Subcutaneous abdominal adipose tissue (tissue), 5 donors: Measurements from ENCODE around the gene FOS.
A peak's percentile ranks its signal among the peaks of the same experiment; 100 is the strongest.

Experiments
- H3K27ac ChIP-seq: one replicate; pipeline ENCODE4 v1.7.0; 2013; ENCODE audit warnings: low read depth, mild to moderate bottlenecking, inconsistent platforms, low read length, moderate library complexity
- H3K27me3 ChIP-seq, 5 donors: one replicate each; pipeline ENCODE4 v1.7.0; 2013; ENCODE audit warnings: low read length in 5 of 5, inconsistent platforms in 1 of 5; ENCODE audit not compliant: control insufficient read depth in 5 of 5, insufficient read depth in 4 of 5
- H3K36me3 ChIP-seq, 5 donors: one replicate each; pipeline ENCODE4 v1.7.0; 2013; ENCODE audit warnings: low read length in 5 of 5; ENCODE audit not compliant: control insufficient read depth in 5 of 5, insufficient read depth in 5 of 5
- H3K4me1 ChIP-seq, 5 donors: one replicate each; pipeline ENCODE4 v1.7.0; 2013; ENCODE audit warnings: low read length in 5 of 5, mild to moderate bottlenecking in 3 of 5, moderate library complexity in 1 of 5; ENCODE audit not compliant: control insufficient read depth in 5 of 5, insufficient read depth in 5 of 5
- H3K4me3 ChIP-seq, 5 donors: one replicate each; pipeline ENCODE4 v1.7.0; 2013; ENCODE audit warnings: low read length in 5 of 5, low read depth in 1 of 5
- H3K9ac ChIP-seq, 5 donors: one replicate each; pipeline ENCODE4 v1.7.0; 2013; ENCODE audit warnings: low read length in 5 of 5, mild to moderate bottlenecking in 4 of 5, moderate library complexity in 3 of 5
- H3K9me3 ChIP-seq, 5 donors: one replicate each; pipeline ENCODE4 v1.7.0; 2013; ENCODE audit warnings: low read length in 5 of 5; ENCODE audit not compliant: control insufficient read depth in 5 of 5
- donor health status: healthy.
- donor health status: healthy.
- donor health status: healthy.
- donor health status: healthy.
- donor health status: healthy.

FOS gene

GRCh38 chr14:75249958-75250336 is 28.7 kb upstream of the FOS start:
- H3K4me1 ChIP-seq, result peaks cover 0 to 13% (median 8%) of the 10 kb centered on the region in 5 donors
- no peak overlapping the region for H3K27ac ChIP-seq
- no peak overlapping the region for H3K4me3 ChIP-seq
- no peaks in the 10 kb centered on the region for H3K27me3 ChIP-seq
- no peaks in the 10 kb centered on the region for H3K36me3 ChIP-seq
- H3K9ac ChIP-seq, result no peak overlapping the region
- no peaks in the 10 kb centered on the region for H3K9me3 ChIP-seq

- Histone ChIP-seq H3K4me3 (no peak overlapping the region), H3K36me3 (no peaks in the 10 kb centered on the region), H3K27me3 (no peaks in the 10 kb centered on the region), H3K27ac (no peak overlapping the region), H3K9me3 (no peaks in the 10 kb centered on the region), H3K9ac (no peak overlapping the region), H3K4me1 (peaks cover 0 to 16% (median 10%) of the 10 kb centered on the region in 5 donors)
These were observed 27.8 kb upstream of the FOS start for GRCh38 chr14:75250800-75251199.

GRCh38 chr14:75252254-75252837 is 26.3 kb upstream of the FOS start:
- no peak overlapping the region for H3K27ac ChIP-seq

GRCh38 chr14:75254381-75254822 is 24.2 kb upstream of the FOS start:
- Histone ChIP-seq H3K9ac (no peak overlapping the region), H3K27ac (no peak overlapping the region), H3K36me3 (no peaks in the 10 kb centered on the region), H3K4me1 (peaks cover 18 to 29% (median 25%) of the 10 kb centered on the region in 5 donors), H3K4me3 (no peak overlapping the region), H3K27me3 (peaks cover 0 to 5% (median 0%) of the 10 kb centered on the region in 5 donors), H3K9me3 (no peaks in the 10 kb centered on the region)

More at GRCh38 chr14:75252254-75252837, 26.3 kb upstream of the FOS start:
- H3K4me1 ChIP-seq, result peaks cover under 1 to 14% (median 14%) of the 10 kb centered on the region in 5 donors
- no peaks in the 10 kb centered on the region for H3K9me3 ChIP-seq
- H3K4me3 ChIP-seq, result no peak overlapping the region
- H3K27me3 ChIP-seq, result no peaks in the 10 kb centered on the region
- H3K36me3 ChIP-seq, result no peaks in the 10 kb centered on the region
- no peak overlapping the region for H3K9ac ChIP-seq

- no peak overlapping the region for H3K27ac ChIP-seq
- no peaks in the 10 kb centered on the region for H3K36me3 ChIP-seq
- H3K4me1 ChIP-seq, result peaks cover 21 to 36% (median 31%) of the 10 kb centered on the region in 5 donors
- no peak overlapping the region for H3K4me3 ChIP-seq
- no peak overlapping the region for H3K9ac ChIP-seq
- no peaks in the 10 kb centered on the region for H3K9me3 ChIP-seq
- H3K27me3 ChIP-seq, result peaks cover 0 to 5% (median 0%) of the 10 kb centered on the region in 5 donors
These were observed 23.6 kb upstream of the FOS start for GRCh38 chr14:75254901-75255584.

GRCh38 chr14:75258079-75258802 is 20.4 kb upstream of the FOS start:
- Histone ChIP-seq H3K27me3 (peaks cover 0 to 5% (median 0%) of the 10 kb centered on the region in 5 donors), H3K36me3 (no peaks in the 10 kb centered on the region), H3K9ac (peak overlapping the region; percentile 43 to 91 (median 75)), H3K4me1 (peaks cover 21 to 35% (median 26%) of the 10 kb centered on the region in 5 donors), H3K27ac (peak overlapping the region; percentile 98), H3K9me3 (no peaks in the 10 kb centered on the region), H3K4me3 (peak overlapping the region; percentile 55 to 76 (median 64))

- peak overlapping the region; percentile 43 to 91 (median 75) for H3K9ac ChIP-seq
- no peaks in the 10 kb centered on the region for H3K9me3 ChIP-seq
- H3K27ac ChIP-seq, result peak overlapping the region; percentile 98
- peaks cover 21 to 35% (median 26%) of the 10 kb centered on the region in 5 donors for H3K4me1 ChIP-seq
- peak overlapping the region; percentile 55 to 83 (median 64) for H3K4me3 ChIP-seq
- peaks cover 0 to 5% (median 0%) of the 10 kb centered on the region in 5 donors for H3K27me3 ChIP-seq
- H3K36me3 ChIP-seq, result no peaks in the 10 kb centered on the region
These were observed 19.7 kb upstream of the FOS start for GRCh38 chr14:75258803-75259509.

- H3K36me3 ChIP-seq, result no peaks in the 10 kb centered on the region
- H3K27me3 ChIP-seq, result peaks cover 0 to 5% (median 0%) of the 10 kb centered on the region in 5 donors
- peaks cover 18 to 35% (median 26%) of the 10 kb centered on the region in 5 donors for H3K4me1 ChIP-seq
- peak overlapping the region; percentile 19 to 83 (median 64) for H3K4me3 ChIP-seq
- peak overlapping the region; percentile 98 for H3K27ac ChIP-seq
- no peaks in the 10 kb centered on the region for H3K9me3 ChIP-seq
- H3K9ac ChIP-seq, result peak overlapping the region in 4 of 5 donors; percentile 32 to 79 (median 54)
These were observed 19.1 kb upstream of the FOS start for GRCh38 chr14:75259510-75259855.

- peak overlapping the region; percentile 98 for H3K27ac ChIP-seq
- H3K36me3 ChIP-seq, result no peaks in the 10 kb centered on the region
- peaks cover 0 to 5% (median 0%) of the 10 kb centered on the region in 5 donors for H3K27me3 ChIP-seq
- peaks cover 13 to 29% (median 25%) of the 10 kb centered on the region in 5 donors for H3K4me1 ChIP-seq
- no peaks in the 10 kb centered on the region for H3K9me3 ChIP-seq
- H3K9ac ChIP-seq, result peak overlapping the region in 3 of 5 donors; percentile 37 to 79 (median 70)
- peak overlapping the region in 1 of 5 donors; percentile 68 for H3K4me3 ChIP-seq
These were observed 18.4 kb upstream of the FOS start for GRCh38 chr14:75260025-75260763.
